MM.1S (cell line): ENCODE data around the gene MST1.

Source experiments
- DNase-seq: peaks from one replicate; pipeline ENCODE4 v3.0.0-alpha.2; 2015
- H2AFZ ChIP-seq: fragments of 300-600 bp; sonication (generic); 2 replicates; pipeline ENCODE4 v1.6.0; 2016; ENCODE audit warnings: antibody characterized with exemption, low read length
- H3F3A ChIP-seq: fragments of 300-600 bp; sonication (generic); 2 replicates; pipeline ENCODE4 v1.6.1; 2016; ENCODE audit warnings: mild to moderate bottlenecking, antibody characterized with exemption, low read length, moderate library complexity, mixed read lengths; ENCODE audit not compliant: insufficient read depth
- H3K27ac ChIP-seq: fragments of 300-600 bp; sonication (generic); 2 replicates; pipeline ENCODE4 v1.5.1; 2016; ENCODE audit warnings: mild to moderate bottlenecking, low read length
- H3K27me3 ChIP-seq: fragments of 300-600 bp; sonication (generic); replicated peaks from 2 replicates; pipeline ENCODE4 v1.6.0; 2016; ENCODE audit warnings: low read length; ENCODE audit not compliant: insufficient read depth
- H3K36me3 ChIP-seq: fragments of 300-600 bp; sonication (generic); replicated peaks from 2 replicates; pipeline ENCODE4 v1.6.1; 2016; ENCODE audit warnings: mild to moderate bottlenecking, low read length, mixed read lengths; ENCODE audit not compliant: insufficient read depth
- H3K4me1 ChIP-seq: fragments of 300-600 bp; sonication (generic); 2 replicates; pipeline ENCODE4 v1.6.1; 2016; ENCODE audit warnings: low read length, mixed read lengths
- H3K4me2 ChIP-seq: fragments of 300-600 bp; sonication (generic); 2 replicates; pipeline ENCODE4 v1.6.0; 2016; ENCODE audit warnings: low read depth, low read length
- H3K4me3 ChIP-seq: fragments of 300-600 bp; sonication (generic); 2 replicates; pipeline ENCODE4 v1.5.1; 2016; ENCODE audit warnings: low read length, mixed read lengths
- H3K79me2 ChIP-seq: fragments of 300-600 bp; sonication (generic); 2 replicates; pipeline ENCODE4 v1.6.1; 2016; ENCODE audit warnings: mixed run types, low read length, mixed read lengths
- H3K9ac ChIP-seq: fragments of 300-600 bp; sonication (generic); 2 replicates; pipeline ENCODE4 v1.6.1; 2016; ENCODE audit warnings: low read length, mixed read lengths
- H3K9me2 ChIP-seq: fragments of 300-600 bp; sonication (generic); replicated peaks from 2 replicates; pipeline ENCODE4 v1.6.1; 2016; ENCODE audit warnings: mild to moderate bottlenecking, low read length, mixed read lengths; ENCODE audit not compliant: insufficient read depth
- H3K9me3 ChIP-seq: fragments of 300-600 bp; sonication (generic); replicated peaks from 2 replicates; pipeline ENCODE4 v1.6.1; 2016; ENCODE audit warnings: mild to moderate bottlenecking, low read length, mixed read lengths; ENCODE audit not compliant: insufficient read depth
- H4K20me1 ChIP-seq: fragments of 300-600 bp; sonication (generic); 2 replicates; pipeline ENCODE4 v1.6.1; 2016; ENCODE audit warnings: mild to moderate bottlenecking, low read length, moderate library complexity, mixed read lengths; ENCODE audit not compliant: insufficient read depth
- EZH2 ChIP-seq: fragments of 300-600 bp; sonication (generic); optimal IDR thresholded peaks from 2 replicates; pipeline ENCODE3; 2017; ENCODE audit warnings: low read depth, mild to moderate bottlenecking, antibody characterized with exemption, low read length, mixed read lengths
- EZH2phosphoT487 ChIP-seq: fragments of 300-600 bp; sonication (generic); IDR thresholded peaks from 2 replicates; pipeline ENCODE4 v1.6.1; 2018; ENCODE audit warnings: antibody characterized with exemption, low read length
- TF ChIP-seq, protein P1 (sequence below): fragments of 300-600 bp; sonication (generic); IDR thresholded peaks from 2 replicates; pipeline ENCODE4 v1.5.1; 2016; ENCODE audit warnings: antibody characterized with exemption, low read length, mixed read lengths

The MST1 gene

DNA sequence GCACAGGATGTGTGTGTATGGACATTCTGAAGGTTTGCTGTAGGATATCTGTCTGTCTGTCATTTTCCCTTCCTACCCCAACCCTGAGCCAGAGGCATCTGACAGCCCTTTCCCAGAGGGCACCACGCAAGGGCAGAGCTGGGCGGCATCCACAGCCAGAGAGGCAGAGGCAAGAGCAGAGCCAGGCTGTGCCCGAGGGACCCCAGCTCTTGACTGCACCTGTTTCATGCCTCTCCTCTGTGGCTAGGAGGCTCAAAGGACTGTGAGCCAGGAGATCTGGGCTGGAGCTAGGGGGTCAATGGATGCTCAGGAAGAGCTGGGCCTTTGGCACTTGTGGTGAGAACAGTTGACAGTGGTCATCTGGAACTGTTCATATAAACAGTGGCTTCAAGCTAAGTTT lies 19.9 kb downstream of the MST1 start:
- no peaks in the 10 kb centered on the region for H4K20me1 ChIP-seq
- no peaks in the 10 kb centered on the region for H3K9me2 ChIP-seq
- H3K9ac ChIP-seq: no peak overlapping the region
- no peak for DNase-seq
- 0 out of 2 replicates have a peak, but pooled peaks cover 10% of the 10 kb centered on the region for H3F3A ChIP-seq
- H3K4me1 ChIP-seq: 0 out of 2 replicates have a peak, but pooled peaks cover 3% of the 10 kb centered on the region
- H3K36me3 ChIP-seq: no peaks in the 10 kb centered on the region
- peaks cover 5% of the 10 kb centered on the region; the same call in 1 of the 2 replicates for H3K27me3 ChIP-seq
- TF ChIP-seq EZH2phosphoT487 (no peak), EZH2 (no peak)
- TF ChIP-seq, protein P1, sequence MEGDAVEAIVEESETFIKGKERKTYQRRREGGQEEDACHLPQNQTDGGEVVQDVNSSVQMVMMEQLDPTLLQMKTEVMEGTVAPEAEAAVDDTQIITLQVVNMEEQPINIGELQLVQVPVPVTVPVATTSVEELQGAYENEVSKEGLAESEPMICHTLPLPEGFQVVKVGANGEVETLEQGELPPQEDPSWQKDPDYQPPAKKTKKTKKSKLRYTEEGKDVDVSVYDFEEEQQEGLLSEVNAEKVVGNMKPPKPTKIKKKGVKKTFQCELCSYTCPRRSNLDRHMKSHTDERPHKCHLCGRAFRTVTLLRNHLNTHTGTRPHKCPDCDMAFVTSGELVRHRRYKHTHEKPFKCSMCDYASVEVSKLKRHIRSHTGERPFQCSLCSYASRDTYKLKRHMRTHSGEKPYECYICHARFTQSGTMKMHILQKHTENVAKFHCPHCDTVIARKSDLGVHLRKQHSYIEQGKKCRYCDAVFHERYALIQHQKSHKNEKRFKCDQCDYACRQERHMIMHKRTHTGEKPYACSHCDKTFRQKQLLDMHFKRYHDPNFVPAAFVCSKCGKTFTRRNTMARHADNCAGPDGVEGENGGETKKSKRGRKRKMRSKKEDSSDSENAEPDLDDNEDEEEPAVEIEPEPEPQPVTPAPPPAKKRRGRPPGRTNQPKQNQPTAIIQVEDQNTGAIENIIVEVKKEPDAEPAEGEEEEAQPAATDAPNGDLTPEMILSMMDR: no peak
- H2AFZ ChIP-seq: no peak overlapping the region
- H3K79me2 ChIP-seq: peaks cover 7% of the 10 kb centered on the region
- no peak overlapping the region for H3K4me2 ChIP-seq
- no peak overlapping the region for H3K27ac ChIP-seq
- H3K4me3 ChIP-seq: no peak overlapping the region
- H3K9me3 ChIP-seq: no peaks in the 10 kb centered on the region

DNA sequence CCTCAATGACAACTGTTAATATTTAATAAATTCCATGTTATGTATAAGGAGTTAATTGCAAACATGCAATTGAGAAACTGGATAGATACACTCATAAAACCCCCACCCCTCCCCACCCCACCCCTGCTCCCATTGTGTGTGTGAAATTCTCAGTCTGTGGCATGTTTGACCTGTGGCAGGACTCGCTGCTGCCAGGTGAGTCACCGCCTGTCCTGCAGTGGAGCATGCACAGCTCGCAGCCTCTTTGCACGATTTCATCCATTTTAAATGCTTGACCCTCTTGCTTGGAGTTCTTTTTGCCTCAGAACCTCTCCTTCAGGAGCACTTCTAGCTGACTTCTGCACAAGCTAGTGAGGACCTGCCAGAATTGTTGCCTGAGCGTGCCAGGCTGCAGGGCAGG lies 20.4 kb downstream of the MST1 start:
- Histone ChIP-seq H3K4me3 (no peak overlapping the region), H3K4me2 (no peak overlapping the region), H3K36me3 (no peaks in the 10 kb centered on the region), H3K79me2 (peaks cover 6% of the 10 kb centered on the region), H3K9me2 (no peaks in the 10 kb centered on the region), H3K9me3 (no peaks in the 10 kb centered on the region), H4K20me1 (no peaks in the 10 kb centered on the region), H3K27ac (no peak overlapping the region), H2AFZ (no peak overlapping the region), H3K4me1 (0 out of 2 replicates have a peak, but pooled peaks cover 3% of the 10 kb centered on the region), H3K27me3 (peaks cover 10% of the 10 kb centered on the region; the same call in 1 of the 2 replicates), H3K9ac (no peak overlapping the region), H3F3A (0 out of 2 replicates have a peak, but pooled peaks cover 10% of the 10 kb centered on the region)
- DNase-seq: no peak
- TF ChIP-seq EZH2phosphoT487 (no peak), EZH2 (no peak)
- TF ChIP-seq, protein P1: no peak

DNA sequence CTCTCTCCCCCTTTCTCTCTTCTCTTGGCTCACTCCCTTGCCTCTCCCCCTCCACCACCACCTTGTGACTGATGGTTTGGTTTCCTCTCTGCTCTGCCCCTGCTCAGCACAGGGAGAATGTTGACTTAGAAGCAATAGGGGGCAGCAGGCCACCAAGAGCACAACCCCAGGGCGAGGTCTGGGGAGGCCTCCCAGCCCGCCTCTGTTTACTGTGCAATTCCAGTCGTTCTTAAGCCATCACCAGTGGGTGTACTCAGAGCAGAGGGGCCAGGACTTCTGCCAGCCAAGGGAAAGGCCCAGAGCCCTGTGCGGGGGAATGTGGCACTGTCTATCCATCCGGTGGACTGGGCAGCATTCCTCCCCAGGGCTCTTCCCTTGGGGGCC lies 20.9 kb downstream of the MST1 start:
- 0 out of 2 replicates have a peak, but pooled peaks cover 3% of the 10 kb centered on the region for H3K4me1 ChIP-seq
- H3K27me3 ChIP-seq: peaks cover 15% of the 10 kb centered on the region; the same call in 1 of the 2 replicates
- H3K9me3 ChIP-seq: no peaks in the 10 kb centered on the region
- H4K20me1 ChIP-seq: no peaks in the 10 kb centered on the region
- no peak overlapping the region for H3K27ac ChIP-seq
- peaks cover 5% of the 10 kb centered on the region for H3K79me2 ChIP-seq
- no peak for DNase-seq
- H3K36me3 ChIP-seq: no peaks in the 10 kb centered on the region
- H3K9ac ChIP-seq: no peak overlapping the region
- no peak overlapping the region for H3K4me3 ChIP-seq
- TF ChIP-seq EZH2phosphoT487 (no peak), EZH2 (no peak)
- TF ChIP-seq, protein P1: 0 out of 2 replicates have a peak, but pooled peaks have one; percentile 4
- H3K9me2 ChIP-seq: no peaks in the 10 kb centered on the region
- 0 out of 2 replicates have a peak, but pooled peaks cover 8% of the 10 kb centered on the region for H3F3A ChIP-seq
- no peak overlapping the region for H2AFZ ChIP-seq
- H3K4me2 ChIP-seq: no peak overlapping the region
